Measurements from ENCODE around the gene KDM4B. TPM values are rescaled to one million over a fixed set of nuclear protein-coding genes. Genes with fewer than 3 reads are reported as not detected.

The KDM4B gene
- total and polyA plus RNA-seq, 2 donors (not counting 1 experiment from before 2014, with no cell fraction given) = 75.5 to 205 TPM

GRCh38 chr19:4980838-4981680, 12.1 kb downstream of the KDM4B start:
- WGBS (ENCODE audit: insufficient coverage) = 64% methylated on average over 26 of the region's 27 CpGs
- H3K27ac Mint-ChIP-seq = no peak overlapping the region
- POLR2A ChIA-PET = interaction anchor here (0.6 to 0.7 kb wide), 2 partner anchors 94 to 120 kb away, joined by 4 to 6 read pairs; no protein-coding TSS in a partner anchor

More at GRCh38 chr19:4980838-4981680, 12.1 kb downstream of the KDM4B start:
- Histone ChIP-seq H3K9me3 (ENCODE audit: control extremely low read depth in 1 of 3, control insufficient read depth in 2 of 3, insufficient read depth in 1 of 3, low read length in 2 of 3) (no peaks in the 10 kb centered on the region), H3K9ac (ENCODE audit: low read length) (no peak overlapping the region), H3K36me3 (replicated peaks in 1 of 2; ENCODE audit: control extremely low read depth in 1 of 2, control insufficient read depth in 1 of 2, extremely low read depth in 1 of 2, insufficient read depth in 2 of 2, low read length in 1 of 2) (peaks cover 0 to 3% of the 10 kb centered on the region in 2 experiments), H3K79me2 (ENCODE audit: control insufficient read depth, insufficient read depth, low read length) (peaks cover 94% of the 10 kb centered on the region), H3K4me2 (replicated peaks; ENCODE audit: low read depth, low read length, poor library complexity, severe bottlenecking) (peak overlapping the region; percentile 51), H3K27ac (ENCODE audit: low read length in 2 of 2) (peak overlapping the region in 1 of 2 donors; percentile 12), H3K27me3 (replicated peaks in 1 of 4; ENCODE audit: control extremely low read depth in 1 of 4, control insufficient read depth in 3 of 4, insufficient read depth in 4 of 4, low read length in 3 of 4) (no peaks in the 10 kb centered on the region), H3K4me1 (ENCODE audit: control insufficient read depth in 2 of 2, insufficient read depth in 2 of 2, low read length in 2 of 2) (peaks cover 34 to 45% of the 10 kb centered on the region in 2 donors), H4K20me1 (ENCODE audit: control insufficient read depth, insufficient read depth, low read length, poor library complexity, severe bottlenecking) (peaks cover 95% of the 10 kb centered on the region), H2AFZ (ENCODE audit: insufficient read depth, low read depth, low read length, poor library complexity, severe bottlenecking) (no peak overlapping the region), H3K4me3 (ENCODE audit: control extremely low read depth in 1 of 5, extremely low read depth in 1 of 5, insufficient read depth in 1 of 5, low read depth in 2 of 5, low read length in 4 of 5) (no peak overlapping the region)
- peaks cover 52% of the 10 kb centered on the region for H3K4me1 Mint-ChIP-seq
- CTCF ChIA-PET = no interaction called here
- DNase-seq = no peak
- H3K27me3 Mint-ChIP-seq = no peaks in the 10 kb centered on the region
- H3K4me3 Mint-ChIP-seq = peak overlapping the region; percentile 44
- intact Hi-C loops (cut with micrococcal nuclease) = loop anchor here (5.0 kb wide), 1 partner anchor 54 kb away; no protein-coding TSS in a partner anchor
- ATAC-seq (ENCODE audit: low read depth) = no peak
- H3K9me3 Mint-ChIP-seq (ENCODE audit: insufficient read depth) = no peaks in the 10 kb centered on the region
- TF ChIP-seq CTCF (IDR thresholded peaks at IDR 0.05) = no peak
- no peak for TF ChIP-seq EZH2 (IDR thresholded peaks at IDR 0.05; ENCODE audit: borderline replicate concordance, insufficient read depth, low read depth, low read length, poor library complexity, severe bottlenecking)

Measured in B cell (primary cell).